Neuron (in vitro differentiated cells): ENCODE measurements around the gene ZNF384.

Experiments
- H2AFZ ChIP-seq: one replicate; pipeline ENCODE4 v1.6.1; 2013; ENCODE audit warnings: low read depth, mild to moderate bottlenecking, inconsistent platforms, low read length, moderate library complexity
- H3K27me3 ChIP-seq: one replicate; pipeline ENCODE4 v1.6.1; 2013; ENCODE audit warnings: low read length; ENCODE audit not compliant: insufficient read depth
- H3K36me3 ChIP-seq: one replicate; pipeline ENCODE4 v1.6.1; 2013; ENCODE audit warnings: low read length; ENCODE audit not compliant: insufficient read depth
- H3K4me1 ChIP-seq: one replicate; pipeline ENCODE4 v1.6.1; 2013; ENCODE audit warnings: low read length; ENCODE audit not compliant: insufficient read depth
- H3K4me3 ChIP-seq: 2 replicates; pipeline ENCODE4 v1.5.1; 2013; ENCODE audit warnings: mild to moderate bottlenecking, low read length, moderate library complexity
- H3K9me3 ChIP-seq: one replicate; pipeline ENCODE4 v1.6.1; 2013; ENCODE audit warnings: low read length

Gene ZNF384

DNA sequence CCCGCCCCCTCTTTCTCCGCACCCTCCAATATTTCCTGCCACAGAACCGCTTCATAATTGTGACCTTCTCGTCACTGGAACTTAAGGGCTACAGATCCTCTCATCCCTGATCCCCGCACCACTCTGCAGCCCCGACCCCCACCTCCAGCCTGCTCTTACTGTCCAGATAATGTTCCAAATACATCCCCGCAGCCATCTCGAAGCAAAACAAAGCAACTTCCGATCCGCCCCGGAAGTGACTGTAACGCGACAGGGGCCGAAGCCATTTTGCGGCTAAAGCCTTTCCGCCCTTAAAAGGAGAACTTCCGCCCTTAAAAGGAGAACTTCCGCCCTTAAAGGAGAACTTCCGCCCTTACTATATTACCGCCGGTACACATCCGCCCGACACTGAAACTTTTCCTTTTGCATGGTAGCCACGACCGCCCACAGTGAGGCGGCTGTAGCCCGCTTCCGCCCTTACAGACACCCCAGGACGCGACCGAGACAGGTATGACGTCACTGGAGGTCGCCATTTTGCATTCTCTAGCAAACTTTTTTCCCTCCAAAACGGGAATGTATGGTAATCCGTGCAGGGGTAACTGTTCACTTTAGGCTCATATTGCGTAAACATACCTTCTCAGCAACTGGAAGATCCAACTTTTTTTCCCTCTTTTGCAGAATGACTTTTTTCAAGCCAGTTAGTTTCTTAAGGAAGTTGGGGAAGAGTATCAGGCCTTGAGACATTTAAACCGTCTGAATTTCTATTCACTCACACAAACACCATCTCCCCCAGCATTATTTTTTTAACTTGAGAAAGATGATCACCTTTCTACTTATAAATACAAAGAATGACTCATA, 26.1 kb downstream of the ZNF384 start, which contains the start of gene ING4:
Gene ING4, minus strand, starts transcription at position 214 of the 837 bp plus-strand sequence. Its CDS starts 18 bp downstream, at position 196.
- H2AFZ ChIP-seq, result peak within 1 kb of the TSS; percentile 89
- no peaks in the 10 kb centered on the region for H3K27me3 ChIP-seq
- peaks cover 20% of the 10 kb centered on the region for H3K36me3 ChIP-seq
- peak within 1 kb of the TSS; percentile 72 for H3K4me3 ChIP-seq
- H3K4me1 ChIP-seq, result peaks cover 13% of the 10 kb centered on the region
- no peaks in the 10 kb centered on the region for H3K9me3 ChIP-seq

DNA sequence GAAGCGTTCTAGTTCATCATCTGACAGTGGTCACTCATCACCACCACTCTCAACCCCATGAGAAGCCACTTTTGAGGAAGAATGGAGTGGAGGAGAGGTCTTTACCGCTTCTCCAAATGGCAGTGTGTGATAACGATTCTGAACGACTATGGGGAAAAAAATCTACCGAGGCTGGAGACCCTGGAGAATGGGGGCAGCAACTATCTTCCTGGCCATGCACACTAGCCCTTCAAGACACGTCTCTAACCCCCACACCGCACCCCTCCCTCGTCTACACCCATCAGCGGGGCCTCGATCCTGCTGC, 26.6 kb downstream of the ZNF384 start:
- no peaks in the 10 kb centered on the region for H3K9me3 ChIP-seq

DNA sequence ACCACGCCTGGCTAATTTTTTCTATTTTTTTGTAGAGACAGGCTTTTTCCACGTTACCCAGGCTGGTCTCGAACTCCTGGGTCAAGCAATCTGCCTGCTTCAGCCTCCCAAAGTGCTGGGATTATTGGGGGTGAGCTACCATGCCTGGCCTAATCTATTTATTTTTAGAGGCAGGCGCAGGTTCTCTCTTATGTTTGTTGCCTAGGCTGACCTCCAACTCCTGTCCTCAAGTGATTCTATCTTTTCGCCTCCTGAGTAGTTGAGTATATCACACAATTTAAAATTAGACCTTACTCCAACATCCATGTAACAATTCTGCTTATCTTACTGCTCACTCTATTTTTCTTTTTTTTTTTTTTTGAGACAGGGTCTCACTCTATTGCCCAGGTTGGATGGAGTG, 35.2 kb downstream of the ZNF384 start:
- H3K27me3 ChIP-seq, result no peaks in the 10 kb centered on the region
- no peak overlapping the region for H3K4me3 ChIP-seq
- H3K9me3 ChIP-seq, result no peaks in the 10 kb centered on the region
- H3K36me3 ChIP-seq, result peaks cover 61% of the 10 kb centered on the region
- no peaks in the 10 kb centered on the region for H3K4me1 ChIP-seq
- no peak overlapping the region for H2AFZ ChIP-seq

More for the DNA sequence above, 26.6 kb downstream of the ZNF384 start:
- H3K36me3 ChIP-seq, result peaks cover 14% of the 10 kb centered on the region
- H3K4me3 ChIP-seq, result peak overlapping the region; percentile 72
- H3K27me3 ChIP-seq, result no peaks in the 10 kb centered on the region
- peaks cover 13% of the 10 kb centered on the region for H3K4me1 ChIP-seq
- H2AFZ ChIP-seq, result peak overlapping the region; percentile 0

DNA sequence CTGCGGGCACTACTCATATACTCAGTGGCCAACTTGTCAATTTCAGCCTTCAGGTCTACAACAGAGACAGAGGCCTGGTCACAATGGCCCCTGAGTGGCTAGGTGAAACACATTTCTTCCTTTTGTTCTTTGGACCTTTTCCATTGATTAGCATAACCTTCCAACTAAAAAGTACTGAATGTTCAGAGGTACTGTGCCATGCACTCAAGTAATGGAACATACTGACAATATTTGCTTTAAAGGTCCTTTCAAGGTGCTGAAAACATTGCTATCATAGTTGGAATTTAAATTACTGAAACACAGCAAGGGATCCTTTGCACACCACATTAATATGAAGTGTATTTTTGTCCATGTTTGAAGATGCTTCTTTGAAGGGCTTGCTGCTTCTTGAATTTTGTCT, 35.8 kb downstream of the ZNF384 start:
- Histone ChIP-seq H3K4me3 (no peak overlapping the region), H3K36me3 (peaks cover 65% of the 10 kb centered on the region), H3K27me3 (no peaks in the 10 kb centered on the region), H3K9me3 (no peaks in the 10 kb centered on the region), H2AFZ (no peak overlapping the region), H3K4me1 (no peaks in the 10 kb centered on the region)

DNA sequence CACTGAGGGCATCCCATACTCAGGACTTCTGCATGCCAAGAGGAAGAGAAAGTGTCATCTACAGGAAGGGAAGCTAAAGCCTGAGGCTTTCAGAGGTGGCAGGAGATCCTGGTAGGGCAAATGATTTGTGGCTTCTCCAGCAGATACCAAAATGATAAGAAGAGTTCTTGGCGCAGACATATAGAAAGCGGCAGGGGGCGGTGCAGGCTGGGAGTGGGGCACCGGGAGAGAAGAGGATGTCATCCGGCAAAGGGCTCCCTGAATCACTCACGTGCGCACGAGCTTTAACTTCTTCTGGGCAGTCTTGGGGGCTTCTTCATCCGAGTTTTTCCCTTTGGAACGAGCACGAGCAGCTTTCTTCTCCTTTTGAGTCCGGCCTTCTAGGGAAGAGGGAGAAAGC, 36.8 kb downstream of the ZNF384 start:
- H3K4me1 ChIP-seq, result no peaks in the 10 kb centered on the region
- H3K27me3 ChIP-seq, result no peaks in the 10 kb centered on the region
- no peak overlapping the region for H3K4me3 ChIP-seq
- H3K9me3 ChIP-seq, result peaks cover 4% of the 10 kb centered on the region
- H3K36me3 ChIP-seq, result peaks cover 70% of the 10 kb centered on the region
- H2AFZ ChIP-seq, result no peak overlapping the region

DNA sequence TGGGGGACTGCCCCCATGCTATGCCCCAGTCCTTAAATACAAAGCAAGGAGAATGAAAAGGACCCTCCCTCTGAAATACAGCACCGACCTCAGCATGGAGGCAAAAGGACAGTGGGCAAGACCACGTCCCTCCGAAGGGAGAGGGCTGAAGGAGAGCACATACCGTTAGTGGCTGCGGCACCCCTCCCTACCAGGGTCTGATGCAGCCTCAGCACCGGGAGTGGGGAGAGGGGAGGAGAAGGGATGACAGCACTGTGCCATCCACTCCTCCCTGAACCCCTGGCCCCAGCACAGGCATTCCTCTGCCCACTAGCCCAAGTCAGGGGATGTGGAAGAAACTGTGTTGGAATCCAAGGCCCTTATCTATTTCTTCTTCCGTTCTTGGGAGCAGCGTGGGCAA, 38.3 kb downstream of the ZNF384 start:
- Histone ChIP-seq H3K9me3 (peaks cover 11% of the 10 kb centered on the region), H3K36me3 (peaks cover 70% of the 10 kb centered on the region), H3K27me3 (no peaks in the 10 kb centered on the region), H3K4me1 (no peaks in the 10 kb centered on the region), H3K4me3 (no peak overlapping the region), H2AFZ (no peak overlapping the region)

DNA sequence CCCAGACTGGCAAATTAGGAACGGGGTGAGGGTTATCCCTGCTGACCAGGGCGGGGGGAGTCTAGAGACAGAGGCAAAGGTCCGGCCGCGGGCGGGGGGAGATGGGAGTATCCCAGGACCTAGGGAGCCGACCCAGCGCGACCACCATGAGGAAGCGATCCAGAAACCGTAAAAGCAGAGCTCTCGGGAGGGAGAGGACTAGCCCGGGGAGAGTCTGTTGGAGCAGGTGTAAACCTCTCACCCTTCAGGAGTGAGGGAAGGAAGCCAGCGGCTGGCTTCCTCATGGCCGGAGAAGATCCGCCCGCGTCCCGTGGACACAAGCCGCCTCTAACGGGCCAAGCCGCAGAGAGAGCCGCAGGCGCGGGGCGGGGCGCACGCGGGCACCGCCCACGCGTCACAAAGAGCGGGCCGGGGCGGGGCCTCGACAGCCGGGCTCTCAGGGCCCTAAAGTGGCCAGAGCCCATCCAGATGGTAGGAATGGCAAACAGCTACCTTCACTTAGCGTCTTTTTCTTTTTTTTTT, 42.0 kb downstream of the ZNF384 start, which contains the start of gene ACRBP:
Gene ACRBP, minus strand, starts transcription at position 350 of the 522 bp plus-strand sequence. Its CDS starts 66 bp downstream, at position 284.
- no peaks in the 10 kb centered on the region for H3K27me3 ChIP-seq
- H3K9me3 ChIP-seq, result peaks cover 23% of the 10 kb centered on the region
- H3K4me1 ChIP-seq, result no peaks in the 10 kb centered on the region
- H2AFZ ChIP-seq, result no peak within 1 kb of the TSS
- no peak within 1 kb of the TSS for H3K4me3 ChIP-seq
- peaks cover 43% of the 10 kb centered on the region for H3K36me3 ChIP-seq

DNA sequence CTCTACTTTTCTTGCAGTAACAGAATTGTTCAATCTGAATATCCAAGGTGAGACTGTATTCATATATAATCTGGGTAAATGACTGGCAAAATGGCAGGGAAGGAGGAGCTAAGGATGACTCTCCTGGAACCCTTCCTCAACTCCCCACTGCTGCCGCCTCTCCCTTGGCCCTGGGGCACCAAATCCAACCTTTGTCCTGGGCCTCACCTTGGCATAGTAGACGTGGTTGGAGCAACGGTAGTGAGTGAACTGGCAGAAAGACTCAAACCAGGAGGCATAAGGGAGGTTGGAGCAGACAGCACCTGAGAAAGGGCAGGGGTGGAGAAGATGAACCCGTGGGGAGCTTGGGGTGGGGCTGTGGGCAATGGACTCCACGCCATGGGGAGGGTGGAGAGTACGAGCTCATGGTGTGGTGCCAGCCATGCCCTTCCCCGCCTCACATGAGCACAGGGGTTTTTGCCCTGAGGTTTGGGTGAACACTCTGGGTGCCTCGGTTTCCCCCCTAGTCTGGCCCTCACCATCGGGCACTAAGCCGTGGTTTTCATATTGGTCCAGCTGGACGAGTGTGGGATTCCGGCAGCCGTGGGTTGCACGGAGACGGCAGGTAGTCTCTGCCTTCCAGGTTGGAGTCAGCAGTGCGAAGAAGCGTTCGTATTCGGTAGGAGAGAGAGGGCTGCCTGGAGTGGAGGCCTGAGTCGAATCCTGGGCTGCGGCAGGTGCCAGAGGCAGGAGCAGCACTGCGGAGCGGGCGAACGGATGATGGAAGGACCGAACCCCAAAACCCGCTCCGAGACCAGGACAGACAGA, 42.7 kb downstream of the ZNF384 start:
- no peaks in the 10 kb centered on the region for H3K4me1 ChIP-seq
- peaks cover 23% of the 10 kb centered on the region for H3K9me3 ChIP-seq
- H3K36me3 ChIP-seq, result peaks cover 38% of the 10 kb centered on the region
- H3K4me3 ChIP-seq, result no peak overlapping the region
- no peak overlapping the region for H2AFZ ChIP-seq
- no peaks in the 10 kb centered on the region for H3K27me3 ChIP-seq

DNA sequence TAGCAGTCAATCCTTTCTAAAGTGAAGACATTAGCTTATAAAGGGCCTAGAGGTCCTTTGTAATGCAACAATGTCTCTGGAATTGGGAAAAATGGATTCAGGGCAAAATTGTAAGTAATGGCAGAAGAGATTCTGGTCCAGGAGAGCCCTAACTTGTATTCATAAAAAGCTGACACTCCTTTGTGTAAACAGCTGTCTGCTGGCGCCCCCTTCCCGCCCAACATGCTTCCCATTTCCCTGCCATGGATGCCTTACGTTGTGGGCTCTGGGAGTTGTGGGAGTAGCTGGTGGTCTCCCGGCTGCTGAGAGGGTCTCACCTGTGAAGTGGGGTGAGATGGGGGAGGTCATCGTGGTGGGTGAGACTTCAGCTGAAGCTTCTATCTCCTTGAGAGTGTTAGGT, 44.3 kb downstream of the ZNF384 start:
- Histone ChIP-seq H3K27me3 (no peaks in the 10 kb centered on the region), H3K4me1 (no peaks in the 10 kb centered on the region), H2AFZ (no peak overlapping the region), H3K9me3 (peaks cover 23% of the 10 kb centered on the region), H3K4me3 (no peak overlapping the region), H3K36me3 (peaks cover 22% of the 10 kb centered on the region)

DNA sequence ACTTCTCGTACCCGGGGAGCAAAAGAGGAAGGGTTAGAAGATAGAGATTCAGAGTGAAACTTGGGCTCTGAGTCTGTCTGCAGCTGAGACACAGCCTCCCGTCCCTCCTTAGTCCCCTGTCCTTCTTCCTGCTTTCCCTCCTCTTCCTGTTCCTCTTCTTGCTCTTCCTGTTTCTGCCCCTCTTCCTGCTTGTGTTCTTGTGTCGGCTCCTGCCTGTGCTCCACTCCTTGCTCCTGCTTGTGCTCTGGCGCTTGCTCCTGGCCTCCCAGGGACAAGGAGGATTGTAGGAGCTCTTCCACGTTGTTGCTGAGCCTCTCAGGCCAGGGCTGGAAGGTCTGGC, 44.9 kb downstream of the ZNF384 start:
- Histone ChIP-seq H2AFZ (no peak overlapping the region), H3K27me3 (no peaks in the 10 kb centered on the region), H3K4me3 (no peak overlapping the region), H3K9me3 (peaks cover 23% of the 10 kb centered on the region), H3K4me1 (no peaks in the 10 kb centered on the region), H3K36me3 (peaks cover 21% of the 10 kb centered on the region)

DNA sequence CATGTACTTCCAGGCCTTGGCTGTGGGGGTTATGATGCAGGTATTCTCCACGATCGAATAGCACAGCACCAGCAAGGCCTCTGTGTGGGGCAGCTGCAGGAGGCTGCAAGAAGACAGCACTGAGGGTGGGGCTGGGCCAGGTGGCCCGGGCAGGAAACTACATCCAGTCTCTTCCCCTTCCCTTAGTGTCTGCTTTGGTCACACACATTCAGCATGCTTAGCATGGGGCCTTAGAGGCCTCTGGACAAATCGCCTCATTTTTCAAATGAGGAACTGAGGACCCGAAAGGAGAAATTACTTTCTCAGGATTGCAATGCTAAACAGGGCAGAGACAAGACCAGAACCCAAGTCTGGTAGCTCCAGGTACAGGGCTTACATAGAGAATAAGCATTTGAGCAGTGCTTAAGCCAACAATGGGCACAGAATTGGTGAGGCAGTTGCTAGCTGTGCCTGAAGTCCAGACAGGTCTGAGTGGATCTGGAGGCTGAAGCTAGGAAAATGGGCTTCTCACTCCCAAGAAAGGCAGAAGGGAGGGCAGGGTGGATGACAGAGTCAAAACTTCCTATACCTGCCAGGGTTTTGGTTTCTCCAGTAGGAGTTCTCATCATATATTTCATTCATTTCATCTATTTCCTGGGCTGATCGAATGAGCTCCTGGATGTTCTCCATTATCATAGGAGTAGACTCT, 45.5 kb downstream of the ZNF384 start:
- Histone ChIP-seq H3K9me3 (peaks cover 23% of the 10 kb centered on the region), H3K27me3 (no peaks in the 10 kb centered on the region), H2AFZ (no peak overlapping the region), H3K4me1 (no peaks in the 10 kb centered on the region), H3K4me3 (no peak overlapping the region), H3K36me3 (peaks cover 20% of the 10 kb centered on the region)

DNA sequence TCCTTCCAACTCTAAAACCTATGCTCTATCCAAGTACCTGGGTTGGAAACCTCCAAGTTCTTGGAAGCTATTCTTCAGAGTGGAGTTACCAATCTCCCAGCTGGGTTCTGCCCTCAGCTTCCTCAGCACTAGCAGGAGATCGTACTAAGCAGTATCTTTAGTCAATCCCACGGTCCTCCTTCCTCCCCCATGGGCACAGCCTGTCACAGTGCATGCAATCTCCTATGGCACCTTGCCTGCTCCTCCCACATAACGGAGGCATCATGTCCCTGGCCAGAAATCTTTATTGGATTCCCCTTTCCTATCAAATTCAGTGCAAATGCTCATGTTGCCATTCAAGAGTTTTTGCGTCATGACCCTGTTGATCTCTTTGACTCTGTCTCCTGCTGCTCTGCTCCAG, 48.0 kb downstream of the ZNF384 start:
- no peaks in the 10 kb centered on the region for H3K4me1 ChIP-seq
- no peaks in the 10 kb centered on the region for H3K27me3 ChIP-seq
- no peak overlapping the region for H3K4me3 ChIP-seq
- no peak overlapping the region for H2AFZ ChIP-seq
- peaks cover 12% of the 10 kb centered on the region for H3K9me3 ChIP-seq
- peaks cover under 1% of the 10 kb centered on the region for H3K36me3 ChIP-seq

DNA sequence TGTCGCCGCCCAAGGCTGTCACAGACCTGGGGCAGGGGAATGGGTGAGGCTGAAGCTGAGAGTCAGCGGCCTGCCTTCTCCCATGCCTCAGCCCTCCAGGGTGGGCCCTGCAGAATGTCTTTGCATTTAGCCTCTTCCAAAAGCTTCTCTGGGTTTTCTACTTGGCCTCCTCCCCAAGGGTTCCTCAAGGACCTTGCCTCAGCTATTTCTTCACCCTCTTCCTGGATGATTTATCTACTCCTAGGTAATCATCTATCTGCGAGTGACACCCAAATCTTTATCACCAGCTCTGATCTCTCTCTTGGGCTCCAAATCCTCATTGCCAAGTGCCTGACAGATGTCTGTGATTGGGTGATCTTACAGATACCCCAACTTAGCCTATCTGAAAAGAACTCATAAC, 48.7 kb downstream of the ZNF384 start:
- Histone ChIP-seq H3K4me3 (no peak overlapping the region), H3K27me3 (no peaks in the 10 kb centered on the region), H3K36me3 (no peaks in the 10 kb centered on the region), H3K4me1 (no peaks in the 10 kb centered on the region), H3K9me3 (peaks cover 11% of the 10 kb centered on the region), H2AFZ (no peak overlapping the region)
